ENCODE measurements around the gene CACNA2D1. TPM values are rescaled to one million over a fixed set of nuclear protein-coding genes. Genes with fewer than 3 reads are reported as not detected.

The CACNA2D1 gene
- total and polyA plus RNA-seq, 9 of the 15 experiments (the other 6 are each of a cell fraction or from before 2014, with no cell fraction given): 0.49 TPM; not detected in 8

GRCh38 chr7:81986723-81987470 lies 456.7 kb downstream of the CACNA2D1 start:
- no peak overlapping the region for H3K9ac ChIP-seq (ENCODE audit: insufficient read depth in 1 of 2, low read depth in 2 of 2, low read length in 2 of 2)

More at GRCh38 chr7:81986723-81987470, 456.7 kb downstream of the CACNA2D1 start:
- DNase-seq (ENCODE audit: extremely low read depth in 1 of 4, low spot score in 3 of 4) (no peak), ATAC-seq (no peak), FAIRE-seq (no peak)
- Histone ChIP-seq H3K36me3 (ENCODE audit: control insufficient read depth, insufficient read depth, low read length) (no peaks in the 10 kb centered on the region), H3K4me3 (no peak overlapping the region), H3K9me1 (ENCODE audit: control insufficient read depth, insufficient read depth, low read length) (no peaks in the 10 kb centered on the region), H3K79me2 (ENCODE audit: control insufficient read depth, insufficient read depth, low read length) (no peaks in the 10 kb centered on the region), H3K4me1 (replicated peaks in 1 of 2; ENCODE audit: control insufficient read depth in 2 of 2, insufficient read depth in 2 of 2, low read length in 2 of 2) (no peaks in the 10 kb centered on the region), H3K4me2 (ENCODE audit: insufficient read depth, low read length) (no peak overlapping the region), H3K27ac (ENCODE audit: extremely low read depth, low read depth, low read length) (no peak overlapping the region), H3K27me3 (ENCODE audit: control insufficient read depth in 2 of 2, insufficient read depth in 2 of 2, low read length in 2 of 2) (no peaks in the 10 kb centered on the region), H3K9me3 (replicated peaks; ENCODE audit: control insufficient read depth, insufficient read depth, low read depth, low read length) (no peaks in the 10 kb centered on the region), H2AFZ (ENCODE audit: low read depth, low read length) (no peak overlapping the region), H4K20me1 (replicated peaks; ENCODE audit: control insufficient read depth, insufficient read depth, low read length) (no peaks in the 10 kb centered on the region)
- intact Hi-C loops (cut with micrococcal nuclease) (no loop called here), in situ Hi-C loops (cut with MboI) (no loop called here)
- ChIA-PET POLR2A (no interaction called here), CTCF (ENCODE audit: low intra/inter-chr PET ratio) (no interaction called here)
- TF ChIP-seq MAFK (IDR thresholded peaks at IDR 0.05; ENCODE audit: low read length): peak; percentile 71
- no peak for TF ChIP-seq SRSF7 (optimal IDR thresholded peaks at IDR 0.05; ENCODE audit: low read depth, low read length)
- no peak for TF ChIP-seq XRCC4 (IDR thresholded peaks at IDR 0.05; ENCODE audit: extremely low read depth, insufficient read depth, insufficient read length)
- peak; percentile 30; the same call in 1 of the 2 replicates for TF ChIP-seq C11orf30 (IDR thresholded peaks at IDR 0.05; ENCODE audit: low read depth)
- no peak for TF ChIP-seq ZNF146 (CRISPR knock-in tag; IDR thresholded peaks at IDR 0.05; ENCODE audit: unreplicated experiment)
- TF ChIP-seq ZNF316 (IDR thresholded peaks at IDR 0.05): peak; percentile 71
- TF ChIP-seq IRF1 (CRISPR knock-in tag; IDR thresholded peaks at IDR 0.05; ENCODE audit: borderline replicate concordance): no peak
- TF ChIP-seq ZNF444 (CRISPR knock-in tag; IDR thresholded peaks at IDR 0.05): no peak
- peak; percentile 60 for TF ChIP-seq MAFG (tag; conservative IDR thresholded peaks at IDR 0.05)
- TF ChIP-seq MAFF (IDR thresholded peaks at IDR 0.05; ENCODE audit: low read length): peak; percentile 79
- WGBS (ENCODE audit: insufficient coverage, low coverage, missing lambda C conversion rate): 2% methylated on average over 3 of the region's 3 CpGs
- no TSS peak for BruUV-seq (replicated peaks)

Measured in K562 (cell line).